ENCODE measurements around the gene MAP2. TPM values are rescaled to one million over a fixed set of nuclear protein-coding genes. Genes with fewer than 3 reads are reported as not detected.

The MAP2 gene, protein sequence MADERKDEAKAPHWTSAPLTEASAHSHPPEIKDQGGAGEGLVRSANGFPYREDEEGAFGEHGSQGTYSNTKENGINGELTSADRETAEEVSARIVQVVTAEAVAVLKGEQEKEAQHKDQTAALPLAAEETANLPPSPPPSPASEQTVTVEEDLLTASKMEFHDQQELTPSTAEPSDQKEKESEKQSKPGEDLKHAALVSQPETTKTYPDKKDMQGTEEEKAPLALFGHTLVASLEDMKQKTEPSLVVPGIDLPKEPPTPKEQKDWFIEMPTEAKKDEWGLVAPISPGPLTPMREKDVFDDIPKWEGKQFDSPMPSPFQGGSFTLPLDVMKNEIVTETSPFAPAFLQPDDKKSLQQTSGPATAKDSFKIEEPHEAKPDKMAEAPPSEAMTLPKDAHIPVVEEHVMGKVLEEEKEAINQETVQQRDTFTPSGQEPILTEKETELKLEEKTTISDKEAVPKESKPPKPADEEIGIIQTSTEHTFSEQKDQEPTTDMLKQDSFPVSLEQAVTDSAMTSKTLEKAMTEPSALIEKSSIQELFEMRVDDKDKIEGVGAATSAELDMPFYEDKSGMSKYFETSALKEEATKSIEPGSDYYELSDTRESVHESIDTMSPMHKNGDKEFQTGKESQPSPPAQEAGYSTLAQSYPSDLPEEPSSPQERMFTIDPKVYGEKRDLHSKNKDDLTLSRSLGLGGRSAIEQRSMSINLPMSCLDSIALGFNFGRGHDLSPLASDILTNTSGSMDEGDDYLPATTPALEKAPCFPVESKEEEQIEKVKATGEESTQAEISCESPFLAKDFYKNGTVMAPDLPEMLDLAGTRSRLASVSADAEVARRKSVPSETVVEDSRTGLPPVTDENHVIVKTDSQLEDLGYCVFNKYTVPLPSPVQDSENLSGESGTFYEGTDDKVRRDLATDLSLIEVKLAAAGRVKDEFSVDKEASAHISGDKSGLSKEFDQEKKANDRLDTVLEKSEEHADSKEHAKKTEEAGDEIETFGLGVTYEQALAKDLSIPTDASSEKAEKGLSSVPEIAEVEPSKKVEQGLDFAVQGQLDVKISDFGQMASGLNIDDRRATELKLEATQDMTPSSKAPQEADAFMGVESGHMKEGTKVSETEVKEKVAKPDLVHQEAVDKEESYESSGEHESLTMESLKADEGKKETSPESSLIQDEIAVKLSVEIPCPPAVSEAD (N-terminal part only)
- 10 to 100 TPM; 11.1 to 24.6 (median 14.5) TPM for total RNA-seq
- polyA plus RNA-seq: 1 to 10 TPM; 2.1 to 2.6 (median 2.2) TPM
- long read RNA-seq, donor 1: 0 reads
- long read RNA-seq, donor 2, partial matches to known transcripts: 5 of 6 reads
- long read RNA-seq, donor 2, other reads (novel, unspliced or antisense): 0 of 6 reads
- long read RNA-seq, donor 3: 0 reads
- long read RNA-seq, donor 4: 0 reads
- long read RNA-seq, donor 5: 0 reads
- long read RNA-seq, donor 6: 0 reads
- long read RNA-seq, donor 7, partial matches to known transcripts: 0 of 1 reads
- long read RNA-seq, donor 7, other reads (novel, unspliced or antisense): 0 of 1 reads
- long read RNA-seq, donor 8: 0 reads
- long read RNA-seq, donor 9: 0 reads
- long read RNA-seq, donor 10, partial matches to known transcripts: 9 of 9 reads
- long read RNA-seq, donor 10, other reads (novel, unspliced or antisense): 0 of 9 reads

DNA sequence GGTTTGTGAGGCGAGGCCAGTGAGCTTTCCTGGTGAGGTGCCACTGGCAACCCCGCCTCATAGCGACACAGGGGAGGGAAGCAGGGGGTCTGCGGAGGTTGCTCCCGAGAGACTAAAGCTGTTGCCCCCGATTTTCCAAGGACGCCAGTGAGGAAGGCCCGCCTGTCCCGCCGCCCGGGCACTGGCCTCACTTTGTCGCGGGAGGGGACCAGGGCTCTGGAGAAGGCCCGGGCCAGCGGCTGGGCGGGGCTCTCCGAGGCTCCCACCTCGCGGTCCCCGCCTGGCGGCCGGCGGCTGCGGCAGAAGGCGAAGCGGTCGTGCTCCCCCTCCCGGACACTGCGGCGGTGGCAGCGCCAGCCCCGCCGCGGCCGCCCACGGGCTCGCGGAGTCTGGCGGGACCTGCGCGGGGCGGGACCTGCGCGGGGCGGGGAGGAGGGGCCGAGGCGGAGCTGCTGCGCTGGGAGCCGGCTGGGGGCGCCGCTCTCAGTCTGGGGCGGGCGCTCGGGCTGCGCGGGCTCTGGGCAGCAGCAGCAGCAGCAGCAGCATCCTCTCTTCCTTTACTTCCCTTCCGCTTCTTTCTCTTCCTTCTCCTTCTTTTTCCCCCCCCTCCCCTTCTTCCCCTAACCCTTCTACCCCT is at the start of gene MAP2:
MAP2 (plus strand) TSS at position 486 of the 637 bp plus-strand sequence. CDS start 229,124 bp downstream, outside the sequence.
- H3K27ac ChIP-seq: peak within 1 kb of the TSS in 4 of 5 donors; percentile 38 to 67 (median 56)
- peaks cover 0 to 8% (median 0%) of the 10 kb centered on the region in 3 donors for H3K27me3 ChIP-seq
- WGBS, 5 donors: 2 to 12% (median 3%) methylated on average over 14 to 57 of the region's 57 CpGs
- peak within 1 kb of the TSS; percentile 56 to 80 (median 72) for H3K4me3 ChIP-seq
- no peaks in the 10 kb centered on the region for H3K9me3 ChIP-seq
- peaks cover 0 to 25% (median 20%) of the 10 kb centered on the region in 4 donors for H3K4me1 ChIP-seq
- TF ChIP-seq POLR2A (IDR thresholded peaks at IDR 0.05) (peak in 1 of 4 donors; percentile 12), POLR2AphosphoS5 (IDR thresholded peaks at IDR 0.05) (peak in 2 of 3 donors; percentile 18 to 59), EP300 (IDR thresholded peaks at IDR 0.05) (no peak), CTCF (IDR thresholded peaks at IDR 0.05) (peak in 4 of 7 experiments; percentile 35 to 94 (median 80))
- peak; percentile 87 to 96 for DNase-seq
- H3K36me3 ChIP-seq: no peaks in the 10 kb centered on the region
- intact Hi-C loops (cut with DNase I; ENCODE audit: low total_unique reads): loop anchor here (10.0 kb wide), 1 partner anchor 131 kb away; no protein-coding TSS in a partner anchor

DNA sequence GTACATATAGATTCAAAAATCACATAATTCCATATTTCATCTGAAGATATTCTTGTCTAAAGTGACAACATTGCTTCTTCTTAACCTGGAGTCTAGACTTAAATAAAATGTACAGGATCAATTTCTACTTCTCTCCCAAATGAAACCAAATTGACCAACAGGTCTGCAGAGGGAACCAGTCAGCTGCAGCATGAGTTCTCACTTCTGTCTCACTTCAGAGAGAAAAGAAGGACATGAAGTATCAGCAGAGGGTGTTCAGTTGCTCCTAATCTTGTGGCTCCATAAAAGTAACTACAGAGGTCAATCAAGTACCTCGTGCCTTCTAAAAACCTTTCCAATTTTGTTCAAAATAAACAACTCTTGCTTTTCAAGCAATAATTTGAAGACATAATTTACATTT is 47.2 kb upstream of the MAP2 start:
- intact Hi-C loops (cut with DNase I; ENCODE audit: low total_unique reads): no loop called here
- WGBS, 5 donors: 76 to 86% (median 78%) methylated on average over 1 of the region's 1 CpG
- H3K27ac ChIP-seq: no peak overlapping the region
- no peak for DNase-seq
- H3K27me3 ChIP-seq: no peaks in the 10 kb centered on the region
- TF ChIP-seq CTCF (IDR thresholded peaks at IDR 0.05) (no peak), POLR2A (IDR thresholded peaks at IDR 0.05) (no peak), EP300 (IDR thresholded peaks at IDR 0.05) (no peak), POLR2AphosphoS5 (IDR thresholded peaks at IDR 0.05) (no peak)
- H3K4me1 ChIP-seq: no peaks in the 10 kb centered on the region
- H3K4me3 ChIP-seq: no peak overlapping the region
- H3K9me3 ChIP-seq: peaks cover 0 to 35% (median 20%) of the 10 kb centered on the region in 4 donors
- H3K36me3 ChIP-seq: no peaks in the 10 kb centered on the region

DNA sequence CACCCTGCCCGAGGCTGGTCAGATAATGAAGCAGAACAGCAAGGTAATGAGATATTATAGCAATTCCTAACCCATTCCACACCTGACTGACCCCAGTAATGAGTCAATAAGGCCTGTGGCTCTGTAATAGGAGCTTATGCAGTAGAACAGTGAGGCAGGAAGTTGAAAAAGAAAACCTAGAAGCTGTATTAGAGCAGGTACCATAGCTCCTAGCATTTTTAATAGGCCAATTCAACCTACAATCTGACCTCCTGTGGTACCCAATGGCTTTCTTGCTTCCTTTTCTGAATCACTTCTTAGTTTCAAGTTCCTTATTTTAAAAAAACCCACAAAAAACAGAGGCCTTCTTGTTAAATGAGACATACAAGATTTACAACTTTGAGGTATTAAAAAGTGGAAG is 43.6 kb upstream of the MAP2 start:
- Histone ChIP-seq H3K9me3 (peaks cover 0 to 22% (median 14%) of the 10 kb centered on the region in 4 donors), H3K4me3 (no peak overlapping the region), H3K4me1 (no peaks in the 10 kb centered on the region), H3K27me3 (no peaks in the 10 kb centered on the region), H3K36me3 (no peaks in the 10 kb centered on the region), H3K27ac (no peak overlapping the region)
- no peak for DNase-seq
- intact Hi-C loops (cut with DNase I; ENCODE audit: low total_unique reads): no loop called here
- WGBS, 5 donors: 35 to 55% (median 44%) methylated on average over 1 of the region's 1 CpG
- TF ChIP-seq POLR2AphosphoS5 (IDR thresholded peaks at IDR 0.05): no peak
- no peak for TF ChIP-seq POLR2A (IDR thresholded peaks at IDR 0.05)
- no peak for TF ChIP-seq CTCF (IDR thresholded peaks at IDR 0.05)
- TF ChIP-seq EP300 (IDR thresholded peaks at IDR 0.05): no peak
